Measurements from ENCODE around the gene CCDC167. TPM values are rescaled to one million over a fixed set of nuclear protein-coding genes. Genes with fewer than 3 reads are reported as not detected.

The CCDC167 gene
- total RNA-seq, 4 donors from 2014 or later = 8.7 to 47.6 (median 18.5) TPM; not detected in 1

DNA sequence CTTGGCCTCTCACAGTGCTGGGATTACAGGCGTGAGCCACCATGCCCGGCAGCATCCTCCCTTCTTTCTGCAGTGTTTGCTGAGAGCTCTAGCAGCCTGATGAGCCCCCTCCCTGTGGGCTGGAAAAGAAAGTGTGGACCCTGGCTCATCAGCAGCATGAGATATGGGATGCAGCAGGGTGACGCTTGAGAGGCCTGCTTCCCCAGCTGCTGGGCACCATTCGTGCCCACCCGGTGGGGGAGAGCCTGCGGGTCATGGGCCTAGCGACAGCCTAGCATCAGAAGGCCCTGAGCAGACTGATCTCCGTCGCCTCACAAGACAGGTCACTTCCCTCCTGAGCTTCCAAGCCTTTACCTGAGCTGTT lies 16.0 kb upstream of the CCDC167 start:
- Histone ChIP-seq H3K4me1 (no peaks in the 10 kb centered on the region), H3K9me3 (no peaks in the 10 kb centered on the region), H3K36me3 (no peaks in the 10 kb centered on the region), H3K27me3 (no peaks in the 10 kb centered on the region), H3K27ac (no peak overlapping the region), H3K4me3 (no peak overlapping the region)
- DNase-seq = no peak
- intact Hi-C loops (cut with DNase I; ENCODE audit: low total_unique reads) = no loop called here
- TF ChIP-seq, protein P1, sequence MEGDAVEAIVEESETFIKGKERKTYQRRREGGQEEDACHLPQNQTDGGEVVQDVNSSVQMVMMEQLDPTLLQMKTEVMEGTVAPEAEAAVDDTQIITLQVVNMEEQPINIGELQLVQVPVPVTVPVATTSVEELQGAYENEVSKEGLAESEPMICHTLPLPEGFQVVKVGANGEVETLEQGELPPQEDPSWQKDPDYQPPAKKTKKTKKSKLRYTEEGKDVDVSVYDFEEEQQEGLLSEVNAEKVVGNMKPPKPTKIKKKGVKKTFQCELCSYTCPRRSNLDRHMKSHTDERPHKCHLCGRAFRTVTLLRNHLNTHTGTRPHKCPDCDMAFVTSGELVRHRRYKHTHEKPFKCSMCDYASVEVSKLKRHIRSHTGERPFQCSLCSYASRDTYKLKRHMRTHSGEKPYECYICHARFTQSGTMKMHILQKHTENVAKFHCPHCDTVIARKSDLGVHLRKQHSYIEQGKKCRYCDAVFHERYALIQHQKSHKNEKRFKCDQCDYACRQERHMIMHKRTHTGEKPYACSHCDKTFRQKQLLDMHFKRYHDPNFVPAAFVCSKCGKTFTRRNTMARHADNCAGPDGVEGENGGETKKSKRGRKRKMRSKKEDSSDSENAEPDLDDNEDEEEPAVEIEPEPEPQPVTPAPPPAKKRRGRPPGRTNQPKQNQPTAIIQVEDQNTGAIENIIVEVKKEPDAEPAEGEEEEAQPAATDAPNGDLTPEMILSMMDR (IDR thresholded peaks at IDR 0.05) = no peak
- TF ChIP-seq POLR2A (IDR thresholded peaks at IDR 0.05) = no peak

DNA sequence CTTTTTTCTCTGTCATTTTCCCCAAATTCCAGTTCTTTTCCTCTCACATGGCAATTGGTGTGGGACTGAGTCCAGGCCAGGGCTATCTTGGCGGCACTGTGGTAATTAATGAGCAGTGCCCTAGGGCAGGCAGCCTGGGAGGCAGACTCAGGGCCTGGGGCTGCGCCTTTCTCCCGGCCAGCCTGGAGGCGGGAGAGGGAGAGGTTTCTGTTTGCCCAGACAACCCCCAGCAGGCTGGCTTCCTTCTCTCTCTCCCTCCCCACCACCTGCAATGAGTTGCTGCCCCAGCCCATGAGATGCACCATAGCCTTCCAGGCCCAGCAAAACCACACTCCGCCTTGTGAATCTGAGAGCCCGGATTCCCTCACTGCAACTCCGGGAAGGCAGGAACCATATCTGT lies 15.1 kb upstream of the CCDC167 start:
- intact Hi-C loops (cut with DNase I; ENCODE audit: low total_unique reads) = no loop called here
- no peaks in the 10 kb centered on the region for H3K9me3 ChIP-seq
- no peaks in the 10 kb centered on the region for H3K36me3 ChIP-seq
- no peaks in the 10 kb centered on the region for H3K27me3 ChIP-seq
- DNase-seq = no peak
- H3K4me3 ChIP-seq = no peak overlapping the region
- TF ChIP-seq, protein P1 (IDR thresholded peaks at IDR 0.05) = no peak
- no peak for TF ChIP-seq POLR2A (IDR thresholded peaks at IDR 0.05)
- H3K27ac ChIP-seq = no peak overlapping the region
- no peaks in the 10 kb centered on the region for H3K4me1 ChIP-seq

DNA sequence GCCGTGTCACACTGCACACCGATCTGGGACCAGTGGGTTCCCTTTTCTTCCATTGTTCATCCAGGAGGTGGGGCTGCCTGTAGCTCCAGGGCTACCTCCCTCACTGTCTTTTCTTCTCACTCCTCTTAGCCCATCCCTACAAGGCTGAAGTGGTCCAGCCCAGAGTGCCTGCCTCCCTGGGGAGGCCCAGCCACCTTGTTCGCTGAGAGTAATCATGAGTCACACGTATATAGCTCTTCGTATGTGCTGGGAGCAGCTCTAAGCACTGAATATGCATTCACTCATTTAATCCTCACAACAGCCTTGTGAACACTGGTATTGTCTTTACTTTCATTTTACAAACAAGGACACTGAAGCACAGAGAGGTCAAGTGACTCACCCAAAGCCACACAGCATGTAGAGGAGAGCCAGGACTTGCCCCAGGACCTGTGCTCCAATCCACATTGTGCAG lies 14.7 kb upstream of the CCDC167 start:
- Histone ChIP-seq H3K36me3 (no peaks in the 10 kb centered on the region), H3K4me3 (no peak overlapping the region), H3K4me1 (no peaks in the 10 kb centered on the region), H3K27me3 (no peaks in the 10 kb centered on the region), H3K9me3 (no peaks in the 10 kb centered on the region), H3K27ac (no peak overlapping the region)
- DNase-seq = no peak
- intact Hi-C loops (cut with DNase I; ENCODE audit: low total_unique reads) = no loop called here
- TF ChIP-seq, protein P1 (IDR thresholded peaks at IDR 0.05) = no peak
- TF ChIP-seq POLR2A (IDR thresholded peaks at IDR 0.05) = no peak

DNA sequence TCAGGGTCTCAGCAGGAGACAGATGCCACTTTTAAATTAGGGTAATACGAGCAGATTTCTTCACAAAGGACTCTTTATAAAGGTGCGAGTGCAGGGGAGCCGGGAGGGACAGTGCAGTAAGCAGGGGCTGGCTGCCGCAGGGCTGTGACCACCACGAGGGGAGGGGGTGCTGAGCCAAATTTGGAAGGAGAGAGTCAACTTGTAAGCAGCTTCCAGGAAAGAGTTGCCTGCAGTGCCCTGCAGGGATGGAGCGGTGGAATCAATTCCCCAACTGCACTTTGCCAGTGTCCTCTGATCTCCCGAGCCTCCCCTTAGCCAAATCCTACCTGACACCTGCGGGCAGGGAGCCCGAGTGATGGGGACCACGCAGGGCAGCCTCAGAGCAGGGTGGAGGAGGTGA lies 13.9 kb upstream of the CCDC167 start:
- intact Hi-C loops (cut with DNase I; ENCODE audit: low total_unique reads) = no loop called here
- no peaks in the 10 kb centered on the region for H3K9me3 ChIP-seq

DNA sequence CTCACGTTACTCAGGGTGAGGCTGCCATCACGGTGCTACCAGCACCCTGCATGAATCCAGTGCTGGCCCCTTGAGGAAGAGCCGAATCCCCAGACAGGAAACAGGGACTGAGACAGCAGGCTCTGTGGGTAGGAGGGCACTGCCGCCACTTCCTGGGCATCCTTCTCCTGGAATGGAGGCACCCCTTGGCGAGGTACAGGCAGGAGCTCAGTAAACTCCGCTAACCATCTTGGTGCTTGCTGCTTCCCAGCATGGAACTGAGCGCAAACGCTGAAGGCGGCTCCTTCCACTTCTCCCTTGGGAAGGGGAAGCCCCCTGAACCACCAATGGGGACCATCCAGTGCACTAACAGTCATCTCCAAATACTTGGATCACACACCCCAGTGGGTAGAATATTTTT lies 13.5 kb upstream of the CCDC167 start:
- intact Hi-C loops (cut with DNase I; ENCODE audit: low total_unique reads) = no loop called here
- H3K9me3 ChIP-seq = no peaks in the 10 kb centered on the region
- no peak for DNase-seq
- no peak overlapping the region for H3K4me3 ChIP-seq
- no peaks in the 10 kb centered on the region for H3K27me3 ChIP-seq
- H3K36me3 ChIP-seq = no peaks in the 10 kb centered on the region
- H3K4me1 ChIP-seq = no peaks in the 10 kb centered on the region
- TF ChIP-seq, protein P1 (IDR thresholded peaks at IDR 0.05) = no peak
- no peak for TF ChIP-seq POLR2A (IDR thresholded peaks at IDR 0.05)
- no peak overlapping the region for H3K27ac ChIP-seq

More for the DNA sequence above, 13.9 kb upstream of the CCDC167 start:
- H3K4me1 ChIP-seq = no peaks in the 10 kb centered on the region
- no peaks in the 10 kb centered on the region for H3K36me3 ChIP-seq
- H3K4me3 ChIP-seq = no peak overlapping the region
- no peak overlapping the region for H3K27ac ChIP-seq
- H3K27me3 ChIP-seq = no peaks in the 10 kb centered on the region
- TF ChIP-seq POLR2A (IDR thresholded peaks at IDR 0.05) = no peak
- TF ChIP-seq, protein P1 (IDR thresholded peaks at IDR 0.05) = no peak
- no peak for DNase-seq

All from uterus (tissue), 4 donors.